Progenitor cell of endocrine pancreas (in vitro differentiated cells): ENCODE results near the gene RCN2. TPM values are rescaled to one million over a fixed set of nuclear protein-coding genes. Genes with fewer than 3 reads are reported as not detected.

Source experiments
- DNase-seq: peaks from one replicate; pipeline ENCODE4 v3.0.0; 2021; ENCODE audit warnings: low spot score; ENCODE audit not compliant: unreplicated experiment
- H3K27ac Mint-ChIP-seq: 2 replicates; pipeline ENCODE4 v1.8.0; 2021; ENCODE audit warnings: mild to moderate bottlenecking, moderate library complexity, mixed read lengths
- H3K27me3 Mint-ChIP-seq: 2 replicates; pipeline ENCODE4 v1.8.0; 2021; ENCODE audit warnings: mixed read lengths
- H3K36me3 Mint-ChIP-seq: 2 replicates; pipeline ENCODE4 v1.8.0; 2022; ENCODE audit warnings: mixed read lengths; ENCODE audit not compliant: insufficient read depth
- H3K4me1 Mint-ChIP-seq: 2 replicates; pipeline ENCODE4 v1.8.0; 2021; ENCODE audit warnings: low read depth, mixed read lengths
- H3K4me3 Mint-ChIP-seq: 2 replicates; pipeline ENCODE4 v1.8.0; 2021; ENCODE audit warnings: low read depth, mild to moderate bottlenecking, moderate library complexity, mixed read lengths
- H3K9me3 Mint-ChIP-seq: 2 replicates; pipeline ENCODE4 v1.8.0; 2021; ENCODE audit warnings: low read depth, mixed read lengths
- total RNA-seq: library from RNA; stranded (reverse); gene quantifications from 2 replicates; pipeline ENCODE4 v1.2.1, GENCODE V29; 2021
- TF ChIP-seq, protein P1 (sequence below): fragments of 200-600 bp; sonication (generic); IDR thresholded peaks from one replicate; pipeline ENCODE4 v1.5.0; 2021; ENCODE audit warnings: antibody characterized with exemption, mild to moderate bottlenecking; ENCODE audit not compliant: unreplicated experiment

Gene RCN2
- total RNA-seq, 1 donor from 2014 or later, result 236 TPM

GRCh38 chr15:76973362-76973743 lies 41.8 kb downstream of the RCN2 start:
- no peak overlapping the region for H3K27ac Mint-ChIP-seq
- TF ChIP-seq, protein P1, sequence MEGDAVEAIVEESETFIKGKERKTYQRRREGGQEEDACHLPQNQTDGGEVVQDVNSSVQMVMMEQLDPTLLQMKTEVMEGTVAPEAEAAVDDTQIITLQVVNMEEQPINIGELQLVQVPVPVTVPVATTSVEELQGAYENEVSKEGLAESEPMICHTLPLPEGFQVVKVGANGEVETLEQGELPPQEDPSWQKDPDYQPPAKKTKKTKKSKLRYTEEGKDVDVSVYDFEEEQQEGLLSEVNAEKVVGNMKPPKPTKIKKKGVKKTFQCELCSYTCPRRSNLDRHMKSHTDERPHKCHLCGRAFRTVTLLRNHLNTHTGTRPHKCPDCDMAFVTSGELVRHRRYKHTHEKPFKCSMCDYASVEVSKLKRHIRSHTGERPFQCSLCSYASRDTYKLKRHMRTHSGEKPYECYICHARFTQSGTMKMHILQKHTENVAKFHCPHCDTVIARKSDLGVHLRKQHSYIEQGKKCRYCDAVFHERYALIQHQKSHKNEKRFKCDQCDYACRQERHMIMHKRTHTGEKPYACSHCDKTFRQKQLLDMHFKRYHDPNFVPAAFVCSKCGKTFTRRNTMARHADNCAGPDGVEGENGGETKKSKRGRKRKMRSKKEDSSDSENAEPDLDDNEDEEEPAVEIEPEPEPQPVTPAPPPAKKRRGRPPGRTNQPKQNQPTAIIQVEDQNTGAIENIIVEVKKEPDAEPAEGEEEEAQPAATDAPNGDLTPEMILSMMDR, result peak; percentile 57

GRCh38 chr15:76973906-76974305 lies 42.4 kb downstream of the RCN2 start:
- TF ChIP-seq, protein P1, result no peak
- Mint-ChIP-seq H3K4me3 (no peak overlapping the region), H3K9me3 (no peaks in the 10 kb centered on the region), H3K27me3 (no peaks in the 10 kb centered on the region), H3K27ac (no peak overlapping the region), H3K4me1 (no peaks in the 10 kb centered on the region), H3K36me3 (no peaks in the 10 kb centered on the region)
- DNase-seq, result no peak

More at GRCh38 chr15:76973362-76973743, 41.8 kb downstream of the RCN2 start:
- Mint-ChIP-seq H3K4me1 (no peaks in the 10 kb centered on the region), H3K4me3 (no peak overlapping the region), H3K27me3 (peaks cover 4% of the 10 kb centered on the region), H3K9me3 (no peaks in the 10 kb centered on the region), H3K36me3 (no peaks in the 10 kb centered on the region)
- DNase-seq, result no peak

DNA sequence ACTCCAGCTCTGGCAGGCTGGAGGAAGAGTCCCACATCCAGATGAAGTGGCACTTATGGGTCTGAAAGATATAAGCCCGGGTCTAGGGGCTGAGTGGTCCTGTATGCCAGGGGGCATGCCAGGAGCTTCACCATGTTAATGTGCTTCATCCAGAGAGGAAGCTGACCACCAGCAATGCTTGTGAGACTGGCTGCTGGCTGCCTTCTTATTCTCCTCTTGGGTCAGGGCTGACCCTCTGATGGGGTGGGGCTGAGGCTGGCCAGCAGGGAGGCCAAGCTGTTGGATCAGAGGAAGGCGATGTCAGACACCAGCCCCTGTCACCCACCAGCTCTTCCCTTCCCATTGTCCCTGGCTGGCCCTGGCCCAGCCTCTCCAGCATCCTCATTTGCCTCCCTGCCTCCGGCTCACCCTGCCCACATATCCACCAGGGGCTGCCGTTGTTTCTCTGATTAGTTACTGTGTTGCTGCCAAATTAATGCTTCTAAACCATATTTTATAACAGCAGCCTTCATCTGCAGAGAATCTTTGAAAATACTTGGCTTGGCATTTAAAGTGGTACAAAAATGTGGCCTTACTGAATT lies 43.0 kb downstream of the RCN2 start:
- Mint-ChIP-seq H3K4me3 (no peak overlapping the region), H3K4me1 (no peaks in the 10 kb centered on the region), H3K9me3 (no peaks in the 10 kb centered on the region), H3K27me3 (no peaks in the 10 kb centered on the region), H3K27ac (no peak overlapping the region), H3K36me3 (no peaks in the 10 kb centered on the region)
- TF ChIP-seq, protein P1, result no peak
- no peak for DNase-seq

DNA sequence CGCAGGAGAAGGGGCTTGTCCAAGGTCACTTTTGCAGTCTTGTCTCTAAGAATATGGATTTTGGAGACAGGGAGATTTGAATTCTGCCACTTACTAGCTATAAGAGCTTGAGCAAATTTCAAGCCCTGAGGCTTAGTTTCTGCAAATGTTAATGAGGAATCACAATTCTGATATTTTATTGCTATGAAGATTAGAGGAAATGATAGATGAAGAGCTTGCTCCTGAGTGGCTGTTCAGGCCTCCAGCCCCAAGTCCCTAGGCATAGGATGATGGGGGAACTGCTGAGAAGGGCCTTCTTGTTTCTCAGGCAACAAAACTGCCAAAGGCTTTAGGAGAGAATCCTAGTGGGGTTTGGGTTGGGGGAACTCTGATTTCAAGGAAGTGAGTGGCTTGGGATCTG lies 44.6 kb downstream of the RCN2 start:
- no peak overlapping the region for H3K4me3 Mint-ChIP-seq
- no peaks in the 10 kb centered on the region for H3K27me3 Mint-ChIP-seq
- no peaks in the 10 kb centered on the region for H3K36me3 Mint-ChIP-seq
- no peak overlapping the region for H3K27ac Mint-ChIP-seq
- no peaks in the 10 kb centered on the region for H3K9me3 Mint-ChIP-seq
- no peaks in the 10 kb centered on the region for H3K4me1 Mint-ChIP-seq
- DNase-seq, result no peak
- TF ChIP-seq, protein P1, result no peak

GRCh38 chr15:76976572-76977270 lies 45.2 kb downstream of the RCN2 start:
- H3K36me3 Mint-ChIP-seq, result no peaks in the 10 kb centered on the region
- no peak overlapping the region for H3K4me3 Mint-ChIP-seq
- H3K9me3 Mint-ChIP-seq, result no peaks in the 10 kb centered on the region
- DNase-seq, result no peak
- H3K4me1 Mint-ChIP-seq, result no peaks in the 10 kb centered on the region
- no peaks in the 10 kb centered on the region for H3K27me3 Mint-ChIP-seq
- TF ChIP-seq, protein P1, result no peak
- H3K27ac Mint-ChIP-seq, result no peak overlapping the region
